ENCODE data around the gene AUH.

AUH gene

DNA sequence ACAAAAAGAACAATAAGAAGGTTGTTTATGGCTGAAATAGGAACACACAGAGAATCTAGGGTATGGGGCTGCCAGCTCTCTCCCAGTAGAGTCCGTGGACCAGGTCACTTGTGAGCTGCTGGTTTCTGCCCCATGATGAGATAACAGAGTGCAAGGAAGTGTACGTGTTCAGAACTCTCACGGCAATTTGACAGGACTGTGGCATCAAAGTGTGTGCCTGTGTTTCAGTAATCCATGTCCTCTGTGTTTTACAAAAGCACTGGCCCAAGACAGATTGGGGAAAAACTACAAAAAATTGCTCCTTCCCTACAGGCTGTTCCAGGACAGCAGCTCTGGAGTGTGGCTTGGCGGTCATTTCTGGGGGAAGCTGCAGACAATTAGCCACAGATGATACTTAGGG lies 184.6 kb downstream of the AUH start:
- TF ChIP-seq, protein P1, sequence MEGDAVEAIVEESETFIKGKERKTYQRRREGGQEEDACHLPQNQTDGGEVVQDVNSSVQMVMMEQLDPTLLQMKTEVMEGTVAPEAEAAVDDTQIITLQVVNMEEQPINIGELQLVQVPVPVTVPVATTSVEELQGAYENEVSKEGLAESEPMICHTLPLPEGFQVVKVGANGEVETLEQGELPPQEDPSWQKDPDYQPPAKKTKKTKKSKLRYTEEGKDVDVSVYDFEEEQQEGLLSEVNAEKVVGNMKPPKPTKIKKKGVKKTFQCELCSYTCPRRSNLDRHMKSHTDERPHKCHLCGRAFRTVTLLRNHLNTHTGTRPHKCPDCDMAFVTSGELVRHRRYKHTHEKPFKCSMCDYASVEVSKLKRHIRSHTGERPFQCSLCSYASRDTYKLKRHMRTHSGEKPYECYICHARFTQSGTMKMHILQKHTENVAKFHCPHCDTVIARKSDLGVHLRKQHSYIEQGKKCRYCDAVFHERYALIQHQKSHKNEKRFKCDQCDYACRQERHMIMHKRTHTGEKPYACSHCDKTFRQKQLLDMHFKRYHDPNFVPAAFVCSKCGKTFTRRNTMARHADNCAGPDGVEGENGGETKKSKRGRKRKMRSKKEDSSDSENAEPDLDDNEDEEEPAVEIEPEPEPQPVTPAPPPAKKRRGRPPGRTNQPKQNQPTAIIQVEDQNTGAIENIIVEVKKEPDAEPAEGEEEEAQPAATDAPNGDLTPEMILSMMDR (IDR thresholded peaks at IDR 0.05; ENCODE audit: insufficient read depth, low read length): no peak
- TF ChIP-seq, protein P2, sequence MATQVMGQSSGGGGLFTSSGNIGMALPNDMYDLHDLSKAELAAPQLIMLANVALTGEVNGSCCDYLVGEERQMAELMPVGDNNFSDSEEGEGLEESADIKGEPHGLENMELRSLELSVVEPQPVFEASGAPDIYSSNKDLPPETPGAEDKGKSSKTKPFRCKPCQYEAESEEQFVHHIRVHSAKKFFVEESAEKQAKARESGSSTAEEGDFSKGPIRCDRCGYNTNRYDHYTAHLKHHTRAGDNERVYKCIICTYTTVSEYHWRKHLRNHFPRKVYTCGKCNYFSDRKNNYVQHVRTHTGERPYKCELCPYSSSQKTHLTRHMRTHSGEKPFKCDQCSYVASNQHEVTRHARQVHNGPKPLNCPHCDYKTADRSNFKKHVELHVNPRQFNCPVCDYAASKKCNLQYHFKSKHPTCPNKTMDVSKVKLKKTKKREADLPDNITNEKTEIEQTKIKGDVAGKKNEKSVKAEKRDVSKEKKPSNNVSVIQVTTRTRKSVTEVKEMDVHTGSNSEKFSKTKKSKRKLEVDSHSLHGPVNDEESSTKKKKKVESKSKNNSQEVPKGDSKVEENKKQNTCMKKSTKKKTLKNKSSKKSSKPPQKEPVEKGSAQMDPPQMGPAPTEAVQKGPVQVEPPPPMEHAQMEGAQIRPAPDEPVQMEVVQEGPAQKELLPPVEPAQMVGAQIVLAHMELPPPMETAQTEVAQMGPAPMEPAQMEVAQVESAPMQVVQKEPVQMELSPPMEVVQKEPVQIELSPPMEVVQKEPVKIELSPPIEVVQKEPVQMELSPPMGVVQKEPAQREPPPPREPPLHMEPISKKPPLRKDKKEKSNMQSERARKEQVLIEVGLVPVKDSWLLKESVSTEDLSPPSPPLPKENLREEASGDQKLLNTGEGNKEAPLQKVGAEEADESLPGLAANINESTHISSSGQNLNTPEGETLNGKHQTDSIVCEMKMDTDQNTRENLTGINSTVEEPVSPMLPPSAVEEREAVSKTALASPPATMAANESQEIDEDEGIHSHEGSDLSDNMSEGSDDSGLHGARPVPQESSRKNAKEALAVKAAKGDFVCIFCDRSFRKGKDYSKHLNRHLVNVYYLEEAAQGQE (IDR thresholded peaks at IDR 0.05; ENCODE audit: insufficient replicate concordance, low read depth): no peak
- no peak for TF ChIP-seq POLR2AphosphoS5 (IDR thresholded peaks at IDR 0.05; ENCODE audit: low read depth)
- TF ChIP-seq GABPA (IDR thresholded peaks at IDR 0.05; ENCODE audit: low read depth): no peak
- no peak for TF ChIP-seq SPI1 (IDR thresholded peaks at IDR 0.05; ENCODE audit: borderline replicate concordance, low read depth)
- no peak overlapping the region for H3K27ac ChIP-seq (replicated peaks)
- no peak overlapping the region for H3K4me3 ChIP-seq (replicated peaks; ENCODE audit: insufficient read depth, low read length)

DNA sequence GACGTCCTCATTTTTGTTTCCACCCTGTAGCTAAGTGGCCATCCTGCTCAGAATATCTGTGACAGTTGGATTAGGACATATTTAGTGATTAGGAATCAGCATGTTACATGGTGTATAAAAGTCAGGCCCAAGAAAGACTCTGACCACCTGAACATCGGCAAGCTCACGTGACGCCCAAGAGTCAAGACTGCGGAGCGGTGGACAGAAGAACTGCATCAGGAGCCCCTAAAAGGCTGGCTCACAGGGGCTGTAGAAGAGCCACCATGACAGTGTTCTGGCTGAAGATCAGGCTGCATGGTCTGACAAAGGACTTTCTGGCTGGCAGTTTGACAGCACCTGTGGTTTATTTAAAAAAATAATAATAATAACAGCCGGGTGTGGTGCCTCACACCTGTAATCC lies 185.3 kb downstream of the AUH start:
- no peak for DNase-seq (ENCODE audit: low read depth in 1 of 2, low spot score in 1 of 2)
- no peak overlapping the region for H3K27ac ChIP-seq (replicated peaks)
- no peak overlapping the region for H3K4me3 ChIP-seq (replicated peaks; ENCODE audit: insufficient read depth, low read length)
- no peaks in the 10 kb centered on the region for H3K27me3 ChIP-seq (ENCODE audit: insufficient read depth, poor library complexity, severe bottlenecking)
- TF ChIP-seq SPI1 (IDR thresholded peaks at IDR 0.05; ENCODE audit: borderline replicate concordance, low read depth): no peak
- TF ChIP-seq GABPA (IDR thresholded peaks at IDR 0.05; ENCODE audit: low read depth): no peak
- TF ChIP-seq POLR2AphosphoS5 (IDR thresholded peaks at IDR 0.05; ENCODE audit: low read depth): no peak

More for the DNA sequence above, 184.6 kb downstream of the AUH start:
- DNase-seq (ENCODE audit: low read depth in 1 of 2, low spot score in 1 of 2): no peak
- no peaks in the 10 kb centered on the region for H3K27me3 ChIP-seq (ENCODE audit: insufficient read depth, poor library complexity, severe bottlenecking)

DNA sequence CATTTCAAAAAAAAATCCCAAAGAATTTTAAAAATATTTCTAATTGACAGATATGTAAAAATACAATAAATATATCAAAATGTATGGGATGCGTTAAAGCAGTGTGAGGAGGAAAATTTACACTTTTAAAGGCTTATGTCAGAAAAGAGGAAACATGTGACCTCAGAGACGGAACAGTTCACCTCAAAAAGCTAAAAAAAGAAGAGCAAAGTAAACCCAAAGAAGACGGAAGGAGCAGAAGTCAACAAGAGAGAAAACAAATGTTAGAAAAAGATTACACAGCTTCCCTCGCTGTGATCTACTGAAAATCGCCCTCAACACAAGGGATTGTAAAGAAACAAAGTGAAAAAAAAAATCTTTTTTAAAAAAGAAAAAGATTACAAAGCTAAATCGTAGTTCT lies 186.9 kb downstream of the AUH start:
- H3K4me3 ChIP-seq (replicated peaks; ENCODE audit: insufficient read depth, low read length): no peak overlapping the region
- peak in 1 of 2 experiments; percentile 57 for DNase-seq (ENCODE audit: low read depth in 1 of 2, low spot score in 1 of 2)

DNA sequence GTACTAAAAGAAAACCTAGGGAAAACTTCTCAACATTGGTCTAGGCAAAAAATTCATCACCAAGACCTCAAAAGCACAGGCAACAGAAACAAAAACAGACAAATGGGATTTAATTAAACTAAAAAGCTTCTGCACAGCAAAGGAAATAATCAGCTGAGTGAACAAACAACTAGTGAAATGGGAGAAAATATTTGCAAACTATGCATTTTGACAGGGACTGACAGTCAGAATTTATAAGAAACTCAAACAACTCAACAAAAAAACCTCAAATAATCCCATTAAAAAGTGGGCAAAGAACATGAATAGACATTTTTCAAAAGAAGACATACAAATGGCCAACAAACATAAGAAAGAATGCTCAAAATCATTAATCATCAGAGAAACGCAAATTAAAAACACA lies 189.4 kb downstream of the AUH start:
- no peak overlapping the region for H3K27ac ChIP-seq (replicated peaks)
- no peak overlapping the region for H3K4me3 ChIP-seq (replicated peaks; ENCODE audit: insufficient read depth, low read length)
- no peak for TF ChIP-seq GABPA (IDR thresholded peaks at IDR 0.05; ENCODE audit: low read depth)
- TF ChIP-seq, protein P2 (IDR thresholded peaks at IDR 0.05; ENCODE audit: insufficient replicate concordance, low read depth): no peak
- TF ChIP-seq, protein P1 (IDR thresholded peaks at IDR 0.05; ENCODE audit: insufficient read depth, low read length): no peak
- no peak for TF ChIP-seq POLR2AphosphoS5 (IDR thresholded peaks at IDR 0.05; ENCODE audit: low read depth)
- TF ChIP-seq SPI1 (IDR thresholded peaks at IDR 0.05; ENCODE audit: borderline replicate concordance, low read depth): no peak
- no peaks in the 10 kb centered on the region for H3K27me3 ChIP-seq (ENCODE audit: insufficient read depth, poor library complexity, severe bottlenecking)
- DNase-seq (ENCODE audit: low read depth in 1 of 2, low spot score in 1 of 2): no peak

More for the DNA sequence above, 186.9 kb downstream of the AUH start:
- H3K27me3 ChIP-seq (ENCODE audit: insufficient read depth, poor library complexity, severe bottlenecking): no peaks in the 10 kb centered on the region
- TF ChIP-seq SPI1 (IDR thresholded peaks at IDR 0.05; ENCODE audit: borderline replicate concordance, low read depth): peak; percentile 35; the same call in 1 of the 2 replicates
- TF ChIP-seq, protein P2 (IDR thresholded peaks at IDR 0.05; ENCODE audit: insufficient replicate concordance, low read depth): no peak
- TF ChIP-seq, protein P1 (IDR thresholded peaks at IDR 0.05; ENCODE audit: insufficient read depth, low read length): no peak
- H3K27ac ChIP-seq (replicated peaks): peak overlapping the region; percentile 19
